Right renal cortex interstitium (tissue), 3 donors: ENCODE results near the gene C1orf53. TPM values are rescaled to one million over a fixed set of nuclear protein-coding genes. Genes with fewer than 3 reads are reported as not detected.

Experiments used
- DNase-seq, 3 donors: peaks; one replicate each; pipeline ENCODE4 v3.0.0-alpha.2; 2013; ENCODE audit warnings: low read depth in 3 of 3, low spot score in 2 of 3
- polyA plus RNA-seq, 3 donors: library from polyadenylated mRNA; unstranded; fragments of 120-200 nt; gene quantifications; one replicate each; pipeline ENCODE4 v1.2.1, GENCODE V29; 2013; ENCODE audit not compliant: insufficient read length in 3 of 3

C1orf53 gene
- polyA plus RNA-seq, 3 donors = 2.6 to 3.7 (median 2.7) TPM

DNA sequence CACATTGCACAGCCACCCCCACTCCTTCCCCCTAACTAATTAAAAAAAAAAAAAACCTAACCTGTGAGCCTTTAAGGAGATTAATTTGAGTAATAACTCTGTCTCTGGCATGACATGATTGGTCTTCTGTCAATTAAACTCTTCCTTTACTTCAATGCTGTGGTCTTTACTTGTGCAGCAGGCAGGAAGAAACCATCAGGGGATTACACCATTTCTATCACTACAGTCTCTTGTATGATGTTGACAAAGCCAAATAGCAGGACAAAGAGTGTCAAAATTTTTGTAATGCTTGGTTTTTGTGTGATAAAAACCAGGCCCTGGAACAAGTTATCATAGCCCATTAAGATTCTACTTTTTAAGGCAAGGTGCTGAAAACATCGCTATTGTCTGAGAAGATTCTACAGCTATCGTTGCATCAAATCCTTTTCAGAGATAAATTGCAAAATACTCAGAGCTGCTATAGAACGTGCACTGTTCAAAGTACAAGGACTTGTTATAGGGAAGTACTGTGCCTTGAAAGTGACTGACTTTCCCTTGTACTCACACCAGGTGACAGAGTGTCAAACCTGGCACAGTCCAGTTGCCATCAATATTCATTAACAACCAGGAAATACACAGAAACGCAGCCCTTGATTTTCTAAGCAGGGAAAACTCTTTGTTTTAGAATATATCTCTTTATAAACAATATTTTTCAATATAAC, 52.4 kb downstream of the C1orf53 start:
- no peak for DNase-seq

GRCh38 chr1:197955486-197956394, 53.3 kb downstream of the C1orf53 start:
- no peak for DNase-seq

Other genes with a start within 250 kb of the C1orf53 start
- gene DENND1B, start 127.2 kb upstream of the C1orf53 start, polyA plus RNA-seq = 10 to 100 TPM; 12.3 to 14.3 (median 13.5) TPM
- under 1 TPM in 1 of 3 donors, not detected in 2; 0.10 TPM for gene LHX9, start 14.7 kb downstream of the C1orf53 start, polyA plus RNA-seq